Renal cortex interstitium (tissue), 15 donors: ENCODE data around the gene ZW10. TPM values are rescaled to one million over a fixed set of nuclear protein-coding genes. Genes with fewer than 3 reads are reported as not detected.
"Not testable (repeated sequence)": the region's sequence is repeated elsewhere in the genome, so short reads cannot be mapped to it uniquely, and the experiment has no call there.

ENCODE experiments used
- DNase-seq, 11 donors: peaks; one replicate each; pipeline ENCODE4 v3.0.0-alpha.2; 2013; ENCODE audit warnings: low read depth in 9 of 11, low spot score in 4 of 11; ENCODE audit errors: extremely low read depth in 1 of 11
- long read RNA-seq, 16 experiments: transcript quantifications; one replicate each; lab custom pipeline, GENCODE V29; 2026
- polyA plus RNA-seq, 3 donors: library from polyadenylated mRNA; unstranded; fragments of 120-200 nt; gene quantifications; one replicate each; pipeline ENCODE4 v1.2.1, GENCODE V29; 2013; ENCODE audit not compliant: insufficient read length in 3 of 3

ZW10 gene, protein sequence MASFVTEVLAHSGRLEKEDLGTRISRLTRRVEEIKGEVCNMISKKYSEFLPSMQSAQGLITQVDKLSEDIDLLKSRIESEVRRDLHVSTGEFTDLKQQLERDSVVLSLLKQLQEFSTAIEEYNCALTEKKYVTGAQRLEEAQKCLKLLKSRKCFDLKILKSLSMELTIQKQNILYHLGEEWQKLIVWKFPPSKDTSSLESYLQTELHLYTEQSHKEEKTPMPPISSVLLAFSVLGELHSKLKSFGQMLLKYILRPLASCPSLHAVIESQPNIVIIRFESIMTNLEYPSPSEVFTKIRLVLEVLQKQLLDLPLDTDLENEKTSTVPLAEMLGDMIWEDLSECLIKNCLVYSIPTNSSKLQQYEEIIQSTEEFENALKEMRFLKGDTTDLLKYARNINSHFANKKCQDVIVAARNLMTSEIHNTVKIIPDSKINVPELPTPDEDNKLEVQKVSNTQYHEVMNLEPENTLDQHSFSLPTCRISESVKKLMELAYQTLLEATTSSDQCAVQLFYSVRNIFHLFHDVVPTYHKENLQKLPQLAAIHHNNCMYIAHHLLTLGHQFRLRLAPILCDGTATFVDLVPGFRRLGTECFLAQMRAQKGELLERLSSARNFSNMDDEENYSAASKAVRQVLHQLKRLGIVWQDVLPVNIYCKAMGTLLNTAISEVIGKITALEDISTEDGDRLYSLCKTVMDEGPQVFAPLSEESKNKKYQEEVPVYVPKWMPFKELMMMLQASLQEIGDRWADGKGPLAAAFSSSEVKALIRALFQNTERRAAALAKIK
- 10 to 100 TPM; 21.9 to 26.8 (median 24.3) TPM for polyA plus RNA-seq
- long read RNA-seq, donor 1, partial matches to known transcripts = 0 of 1 reads
- long read RNA-seq, donor 1, other reads (novel, unspliced or antisense) = 0 of 1 reads
- long read RNA-seq, donor 2, partial matches to known transcripts = 0 of 3 reads
- long read RNA-seq, donor 2, other reads (novel, unspliced or antisense) = 0 of 3 reads
- long read RNA-seq, donor 3, partial matches to known transcripts = 0 of 1 reads
- long read RNA-seq, donor 3, other reads (novel, unspliced or antisense) = 0 of 1 reads
- long read RNA-seq, donor 4, transcript ZW10-201 (16 exons, 2,992 nt) = major isoform, 7 of 8 reads
- long read RNA-seq, donor 4, partial matches to known transcripts = 0 of 8 reads
- long read RNA-seq, donor 4, other reads (novel, unspliced or antisense) = 0 of 8 reads
- long read RNA-seq, donor 5 = 0 reads
- long read RNA-seq, donor 6, partial matches to known transcripts = 0 of 1 reads
- long read RNA-seq, donor 6, other reads (novel, unspliced or antisense) = 0 of 1 reads
- long read RNA-seq, donor 7, partial matches to known transcripts = 5 of 9 reads
- long read RNA-seq, donor 7, other reads (novel, unspliced or antisense) = 0 of 9 reads
- long read RNA-seq, donor 8, partial matches to known transcripts = 0 of 2 reads
- long read RNA-seq, donor 8, other reads (novel, unspliced or antisense) = 0 of 2 reads
- long read RNA-seq, donor 9, partial matches to known transcripts = 0 of 4 reads
- long read RNA-seq, donor 9, other reads (novel, unspliced or antisense) = 0 of 4 reads
- long read RNA-seq, donor 10, partial matches to known transcripts = 0 of 4 reads
- long read RNA-seq, donor 10, other reads (novel, unspliced or antisense) = 0 of 4 reads
- long read RNA-seq, donor 11, partial matches to known transcripts = 0 of 2 reads
- long read RNA-seq, donor 11, other reads (novel, unspliced or antisense) = 0 of 2 reads
- long read RNA-seq, donor 12, partial matches to known transcripts = 0 of 1 reads
- long read RNA-seq, donor 12, other reads (novel, unspliced or antisense) = 0 of 1 reads
- long read RNA-seq, donor 13 = 0 reads
- long read RNA-seq, donor 14, partial matches to known transcripts = 0 of 2 reads
- long read RNA-seq, donor 14, other reads (novel, unspliced or antisense) = 0 of 2 reads
- long read RNA-seq, donor 15 = 0 reads
- long read RNA-seq, donor 16, transcript ZW10-201 (16 exons, 2,992 nt) = major isoform, 10 of 21 reads
- long read RNA-seq, donor 16, partial matches to known transcripts = 11 of 21 reads
- long read RNA-seq, donor 16, other reads (novel, unspliced or antisense) = 0 of 21 reads

DNA sequence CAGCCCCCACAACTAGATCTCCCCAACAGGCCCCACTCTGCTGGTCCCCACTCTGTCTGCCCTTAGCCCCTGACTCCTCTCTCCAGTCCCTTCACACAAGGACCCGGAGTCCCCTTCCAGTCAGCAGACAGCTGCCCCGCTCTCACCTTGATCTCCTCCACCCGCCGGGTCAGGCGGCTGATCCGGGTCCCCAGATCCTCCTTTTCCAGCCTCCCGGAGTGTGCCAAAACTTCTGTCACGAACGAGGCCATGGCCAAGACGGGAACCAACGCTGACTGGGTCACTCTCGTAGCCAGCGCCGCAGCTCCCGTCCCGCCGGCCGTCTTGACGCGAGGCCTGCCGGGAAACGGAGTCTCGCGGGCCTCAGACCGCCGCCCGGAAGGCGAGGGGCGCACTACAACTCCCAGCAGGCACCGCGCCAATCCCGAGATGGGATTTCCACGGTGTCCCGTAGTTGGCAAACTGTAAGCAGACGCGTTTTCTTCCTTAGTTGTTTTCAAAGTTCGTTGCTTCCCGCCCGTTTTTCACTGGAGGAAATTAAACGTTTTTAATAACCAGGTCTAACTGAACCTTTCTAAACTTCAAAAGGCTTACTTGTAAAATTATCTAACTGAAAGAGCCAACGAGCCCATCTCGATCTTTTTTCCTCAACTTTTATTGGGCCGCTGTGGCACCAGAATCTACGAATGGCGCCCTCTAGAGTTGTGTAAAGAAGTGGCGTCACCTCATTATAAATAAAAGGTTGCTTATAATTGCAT lies at the start of gene ZW10:
Gene ZW10 (minus strand): TSS at position 277 of the 758 bp plus-strand sequence. CDS start 26 bp downstream, at position 251.
- peak; percentile 91 to 97 (median 96) for DNase-seq

DNA sequence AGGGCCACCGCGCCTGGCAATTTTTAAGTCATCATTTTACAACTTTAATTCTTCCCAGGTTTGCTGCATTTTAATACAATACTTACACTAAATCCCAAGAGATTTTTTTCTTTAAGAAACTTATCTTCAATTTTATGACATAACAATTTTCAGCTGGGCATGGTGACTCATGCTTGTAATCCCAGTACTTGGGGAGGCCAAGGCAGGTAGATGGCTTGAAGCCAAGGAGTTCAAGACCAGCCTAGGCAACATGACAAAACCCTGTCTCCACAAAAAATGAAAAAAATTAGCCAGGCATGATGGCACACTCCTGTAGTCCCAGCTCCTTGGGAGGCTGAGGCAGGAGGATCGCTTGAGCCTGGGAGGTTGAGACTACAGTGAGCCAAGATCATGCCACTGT lies 44.9 kb upstream of the ZW10 start:
- no peak for DNase-seq

GRCh38 chr11:113817626-113818025 lies 44.1 kb upstream of the ZW10 start:
- DNase-seq = no peak

DNA sequence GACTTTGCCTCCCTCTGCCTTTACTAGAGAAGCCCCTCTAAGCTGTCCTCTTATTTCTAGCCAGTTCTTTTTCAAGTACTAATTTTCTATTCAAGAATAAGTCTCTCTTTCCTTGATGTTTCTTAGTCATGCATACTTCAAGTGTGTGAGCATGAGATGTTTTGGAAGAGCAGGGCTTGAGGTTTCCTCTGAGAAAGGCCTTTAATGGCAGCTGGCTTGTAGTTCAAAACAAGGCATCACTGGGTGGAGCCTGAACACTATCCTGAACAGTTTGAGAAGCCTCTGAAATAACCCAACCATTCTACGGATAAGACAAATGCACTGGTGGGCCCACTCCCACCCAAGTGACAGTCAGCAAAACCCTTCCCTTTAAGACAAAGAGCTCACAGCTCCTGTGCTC lies 43.7 kb upstream of the ZW10 start:
- DNase-seq = no peak

DNA sequence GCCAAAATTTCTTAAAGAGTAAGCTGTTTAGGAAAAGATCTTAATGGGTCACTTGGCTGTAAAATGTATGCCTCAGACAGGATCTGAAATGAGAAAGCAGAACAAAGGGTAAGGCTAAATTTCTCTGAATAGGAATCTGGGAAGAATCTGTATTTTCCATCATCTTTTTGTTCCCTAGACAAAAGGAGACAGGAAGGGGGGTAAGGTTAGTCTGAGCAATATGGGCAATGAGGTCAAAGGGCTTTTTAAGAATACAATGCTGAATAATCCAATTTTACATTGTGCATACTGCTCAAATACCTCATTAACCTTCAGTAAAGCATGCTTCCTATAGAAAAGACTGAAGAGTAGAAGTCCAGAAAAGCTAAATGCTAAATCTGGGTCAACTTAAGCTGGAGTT lies 40.7 kb upstream of the ZW10 start:
- no peak for DNase-seq

GRCh38 chr11:113808931-113809330 lies 35.4 kb upstream of the ZW10 start:
- no peak for DNase-seq

- peak in 1 of 11 donors; percentile 2 for DNase-seq
These were observed 32.9 kb upstream of the ZW10 start for GRCh38 chr11:113806406-113806805.

GRCh38 chr11:113805640-113806039 lies 32.1 kb upstream of the ZW10 start:
- DNase-seq = no peak

DNA sequence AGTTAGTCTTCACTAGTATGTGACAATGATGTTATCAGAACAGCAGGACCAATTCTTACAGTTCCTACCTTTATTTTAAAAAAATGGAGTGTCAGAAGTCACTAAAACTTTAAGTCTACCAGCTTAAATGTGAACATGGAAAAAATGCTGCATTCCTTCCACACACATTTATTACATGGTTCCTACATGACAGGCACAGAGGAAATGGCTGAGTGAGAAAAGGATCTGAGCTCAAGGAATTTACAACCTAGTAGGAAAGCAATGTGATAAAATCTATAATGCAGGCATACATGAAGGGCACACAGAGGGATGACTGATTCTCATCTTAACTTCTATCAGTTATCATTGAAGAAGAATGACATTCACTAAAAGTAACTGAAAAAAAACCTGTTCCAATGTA lies 29.1 kb upstream of the ZW10 start:
- no peak for DNase-seq

DNA sequence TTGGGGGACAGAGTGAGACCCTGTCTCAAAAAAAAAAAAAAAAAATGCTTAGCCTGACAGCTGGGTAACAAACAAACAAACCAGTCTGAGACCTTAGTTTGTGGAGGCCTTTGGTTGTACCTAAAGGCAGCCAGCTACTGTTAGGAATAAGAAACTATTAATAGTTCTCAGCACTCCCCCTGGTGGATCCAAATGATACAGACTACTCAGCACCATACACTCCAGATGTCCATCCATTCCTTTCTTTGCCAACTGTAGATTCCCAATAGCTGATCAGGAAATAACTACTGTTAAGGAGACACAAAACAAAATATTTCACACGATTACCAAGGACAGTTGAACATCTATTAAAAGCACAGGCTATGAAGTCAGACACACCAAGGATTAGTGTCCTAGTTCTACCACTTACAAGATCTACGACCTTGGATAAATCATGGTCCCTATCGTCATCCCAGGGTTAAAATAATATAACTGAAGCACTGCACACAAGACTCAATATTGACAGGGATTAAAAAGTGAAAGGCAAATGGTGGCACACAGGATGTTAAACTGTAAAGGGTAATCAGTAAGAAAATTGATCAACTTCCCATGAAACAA lies 23.3 kb upstream of the ZW10 start:
- DNase-seq = peak in 6 of 11 donors; percentile 15 to 31 (median 23)

- no peak for DNase-seq
These were observed 16.3 kb upstream of the ZW10 start for GRCh38 chr11:113789675-113790320.

- not testable (repeated sequence) for DNase-seq
These were observed 15.5 kb upstream of the ZW10 start for GRCh38 chr11:113789016-113789415.

DNA sequence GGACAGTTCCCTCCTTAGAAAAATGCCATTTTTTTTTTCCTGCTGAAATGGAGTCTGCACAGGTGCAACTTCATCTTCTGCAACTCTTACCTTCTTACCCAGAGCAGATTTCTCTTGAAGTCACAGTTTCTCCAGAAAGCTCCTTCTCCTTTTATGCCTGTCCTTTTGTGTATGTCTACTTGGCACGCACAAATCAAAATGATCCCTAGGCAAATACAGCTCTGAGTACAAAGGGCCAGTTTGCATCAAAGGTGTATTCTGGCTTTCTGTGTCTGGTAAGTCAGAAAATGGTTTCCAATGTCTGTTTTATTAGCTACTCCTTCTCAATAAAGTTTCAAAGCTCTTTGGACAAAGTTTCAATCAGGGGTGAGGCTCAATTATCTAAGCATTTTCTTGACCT lies 8.6 kb upstream of the ZW10 start:
- DNase-seq = no peak

DNA sequence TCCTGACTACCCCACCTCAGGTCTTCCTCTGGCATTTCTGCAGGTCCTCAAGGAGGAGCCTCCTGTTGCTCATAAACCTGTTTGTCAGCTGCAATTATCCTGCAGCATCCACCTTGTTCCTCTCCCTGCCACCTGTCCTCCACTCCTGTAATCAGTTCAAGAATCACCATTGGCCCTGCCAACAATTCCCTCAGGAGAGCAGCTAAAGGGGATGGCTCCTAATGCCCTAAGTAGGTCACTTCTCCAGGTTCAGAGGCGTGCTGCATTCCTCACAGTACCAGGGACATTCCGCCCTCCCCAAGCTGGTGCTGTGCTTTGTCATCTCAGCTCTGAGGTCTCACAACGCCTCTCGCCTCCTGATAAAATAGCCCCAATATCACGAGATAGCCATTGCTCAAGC lies 8.2 kb upstream of the ZW10 start:
- DNase-seq = no peak

- no peak for DNase-seq
These were observed 6.0 kb upstream of the ZW10 start, which contains the start of gene CLDN25 for GRCh38 chr11:113779496-113779895. Gene CLDN25, plus strand, starts transcription at chr11:113779796. Its CDS starts 0 bp downstream, at chr11:113779796.
